SU-DHL-6 (cell line): ENCODE data around the gene XCL1.

Experiments
- CTCF ChIP-seq: fragments of 200-600 bp; sonication (generic); IDR thresholded peaks from one replicate; pipeline ENCODE4 v1.5.1; 2017; ENCODE audit warnings: antibody characterized with exemption, mild to moderate bottlenecking, low read length, moderate library complexity; ENCODE audit not compliant: insufficient read depth, poor library complexity, severe bottlenecking
- EZH2phosphoT487 ChIP-seq: fragments of 200-600 bp; sonication (generic), shearing (Covaris generic); conservative IDR thresholded peaks from 2 replicates; pipeline ENCODE4 v1.6.1; 2018; ENCODE audit warnings: mild to moderate bottlenecking, antibody characterized with exemption, low read length, moderate library complexity, mixed read lengths

- TF ChIP-seq CTCF (no peak), EZH2phosphoT487 (no peak)
Measured at GRCh38 chr1:168623831-168624230, 47.4 kb downstream of the XCL1 start.
